Smooth muscle cell (in vitro differentiated cells): ENCODE measurements around the gene FAM184B. TPM values are rescaled to one million over a fixed set of nuclear protein-coding genes. Genes with fewer than 3 reads are reported as not detected.

Experiments used
- DNase-seq: peaks from one replicate; lab custom pipeline; 2025; ENCODE audit not compliant: unreplicated experiment; lab: John Stamatoyannopoulos, UW
- H2AFZ ChIP-seq: fragments of 200-600 bp; sonication (generic); 2 replicates; pipeline ENCODE4 v1.6.0; 2016; ENCODE audit warnings: antibody characterized with exemption, low read depth, mild to moderate bottlenecking
- H3F3A ChIP-seq: fragments of 200-600 bp; sonication (generic); 2 replicates; pipeline ENCODE4 v1.6.0; 2017; ENCODE audit warnings: antibody characterized with exemption, low read depth
- H3K27ac ChIP-seq: fragments of 200-600 bp; sonication (generic); 2 replicates; pipeline ENCODE4 v1.5.1; 2016; ENCODE audit warnings: low read depth, mild to moderate bottlenecking
- H3K27me3 ChIP-seq: fragments of 200-600 bp; sonication (generic); 2 replicates; pipeline ENCODE4 v1.6.1; 2016; ENCODE audit warnings: low read depth, mild to moderate bottlenecking
- H3K36me3 ChIP-seq: fragments of 200-600 bp; sonication (generic); 2 replicates; pipeline ENCODE4 v1.5.1; 2016; ENCODE audit warnings: low read depth
- H3K4me1 ChIP-seq: fragments of 200-600 bp; sonication (generic); 2 replicates; pipeline ENCODE4 v1.5.1; 2016; ENCODE audit warnings: low read depth
- H3K4me2 ChIP-seq: fragments of 200-600 bp; sonication (generic); 2 replicates; pipeline ENCODE4 v1.6.0; 2016; ENCODE audit warnings: mild to moderate bottlenecking
- H3K4me3 ChIP-seq: fragments of 200-600 bp; sonication (generic); 2 replicates; pipeline ENCODE4 v1.5.1; 2016; ENCODE audit warnings: mild to moderate bottlenecking
- H3K79me2 ChIP-seq: fragments of 200-600 bp; sonication (generic); 2 replicates; pipeline ENCODE4 v1.6.0; 2016; ENCODE audit warnings: low read depth, mild to moderate bottlenecking
- H3K9ac ChIP-seq: fragments of 200-600 bp; sonication (generic); 2 replicates; pipeline ENCODE4 v1.6.0; 2016; ENCODE audit warnings: low read depth
- H3K9me3 ChIP-seq: fragments of 200-600 bp; sonication (generic); replicated peaks from 2 replicates; pipeline ENCODE4 v1.5.1; 2016; ENCODE audit warnings: low read depth
- H4K20me1 ChIP-seq: fragments of 200-600 bp; sonication (generic); 2 replicates; pipeline ENCODE4 v1.6.0; 2016; ENCODE audit warnings: low read depth
- CTCF ChIP-seq: fragments of 200-600 bp; sonication (generic); IDR thresholded peaks from 2 replicates; pipeline ENCODE4 v1.5.1; 2017; ENCODE audit warnings: borderline replicate concordance, mild to moderate bottlenecking, antibody characterized with exemption; ENCODE audit not compliant: insufficient read depth, poor library complexity, severe bottlenecking
- WGBS: methylation state at CpG from one replicate; pipeline ENCODE4 v1.1.7; 2016; ENCODE audit warnings: low lambda C conversion rate; 5-methylcytosine and 5-hydroxymethylcytosine counted together
- polyA plus RNA-seq: library from polyadenylated mRNA; unstranded; fragments of >200 nt; fragmentation: Nextera tagmentation; extraction: Ambion mirVana; gene quantifications from 2 replicates; pipeline ENCODE4 v1.2.1, GENCODE V29; 2016
- total RNA-seq: library from RNA; depleted of rRNA; stranded (reverse); fragments of >200 nt; gene quantifications from 2 replicates; pipeline ENCODE4 v1.2.3, GENCODE V29; 2014

FAM184B gene
- total and polyA plus RNA-seq, 2 experiments from 2014 or later: not detected

- 100% methylated on average over 1 of the region's 1 CpG for WGBS
- Histone ChIP-seq H3K27me3 (no peaks in the 10 kb centered on the region), H3K9ac (no peak overlapping the region), H3K4me1 (no peaks in the 10 kb centered on the region), H3K36me3 (no peaks in the 10 kb centered on the region), H4K20me1 (no peaks in the 10 kb centered on the region), H3K79me2 (no peaks in the 10 kb centered on the region), H3K4me3 (no peak overlapping the region), H2AFZ (no peak overlapping the region), H3K9me3 (no peaks in the 10 kb centered on the region), H3K27ac (no peak overlapping the region), H3K4me2 (no peak overlapping the region), H3F3A (no peaks in the 10 kb centered on the region)
- no peak for TF ChIP-seq CTCF
- no peak for DNase-seq
Measured at GRCh38 chr4:17599826-17600225, 181.6 kb downstream of the FAM184B start.

- no peak for DNase-seq
- H3K27ac ChIP-seq: no peak overlapping the region
- H3K9me3 ChIP-seq: no peaks in the 10 kb centered on the region
- H3K9ac ChIP-seq: no peak overlapping the region
- peak; percentile 26 for TF ChIP-seq CTCF
- no peak overlapping the region for H3K4me2 ChIP-seq
- H3K4me1 ChIP-seq: no peaks in the 10 kb centered on the region
- H3K36me3 ChIP-seq: no peaks in the 10 kb centered on the region
- no peaks in the 10 kb centered on the region for H3K27me3 ChIP-seq
- no peaks in the 10 kb centered on the region for H4K20me1 ChIP-seq
- 82% methylated on average over 7 of the region's 7 CpGs for WGBS
- H2AFZ ChIP-seq: no peak overlapping the region
- H3F3A ChIP-seq: no peaks in the 10 kb centered on the region
- no peaks in the 10 kb centered on the region for H3K79me2 ChIP-seq
- no peak overlapping the region for H3K4me3 ChIP-seq
Measured at GRCh38 chr4:17597517-17597916, 183.9 kb downstream of the FAM184B start.

GRCh38 chr4:17595471-17596005, 185.9 kb downstream of the FAM184B start:
- no peak for DNase-seq
- Histone ChIP-seq H3K36me3 (no peaks in the 10 kb centered on the region), H3K9ac (no peak overlapping the region), H3K9me3 (no peaks in the 10 kb centered on the region), H3K4me1 (no peaks in the 10 kb centered on the region), H3F3A (no peaks in the 10 kb centered on the region), H3K27me3 (no peaks in the 10 kb centered on the region), H3K27ac (no peak overlapping the region), H3K4me3 (no peak overlapping the region), H4K20me1 (no peaks in the 10 kb centered on the region), H3K4me2 (no peak overlapping the region), H2AFZ (no peak overlapping the region), H3K79me2 (no peaks in the 10 kb centered on the region)
- 95% methylated on average over 6 of the region's 6 CpGs for WGBS
- no peak for TF ChIP-seq CTCF

GRCh38 chr4:17589355-17589754, 192.1 kb downstream of the FAM184B start:
- Histone ChIP-seq H3K9ac (no peak overlapping the region), H3K79me2 (no peaks in the 10 kb centered on the region), H3K27ac (no peak overlapping the region), H3K27me3 (no peaks in the 10 kb centered on the region), H3K36me3 (no peaks in the 10 kb centered on the region), H4K20me1 (no peaks in the 10 kb centered on the region), H3K4me1 (no peaks in the 10 kb centered on the region), H3K9me3 (no peaks in the 10 kb centered on the region), H3F3A (no peaks in the 10 kb centered on the region), H2AFZ (no peak overlapping the region), H3K4me3 (no peak overlapping the region), H3K4me2 (no peak overlapping the region)
- no peak for TF ChIP-seq CTCF
- DNase-seq: no peak
- WGBS: 98% methylated on average over 3 of the region's 3 CpGs
